ENCODE data around the gene SYMPK. TPM values are rescaled to one million over a fixed set of nuclear protein-coding genes. Genes with fewer than 3 reads are reported as not detected.

SYMPK gene
- total and polyA plus RNA-seq, 5 experiments from 2014 or later: 4.4 to 91.1 (median 15.4) TPM

DNA sequence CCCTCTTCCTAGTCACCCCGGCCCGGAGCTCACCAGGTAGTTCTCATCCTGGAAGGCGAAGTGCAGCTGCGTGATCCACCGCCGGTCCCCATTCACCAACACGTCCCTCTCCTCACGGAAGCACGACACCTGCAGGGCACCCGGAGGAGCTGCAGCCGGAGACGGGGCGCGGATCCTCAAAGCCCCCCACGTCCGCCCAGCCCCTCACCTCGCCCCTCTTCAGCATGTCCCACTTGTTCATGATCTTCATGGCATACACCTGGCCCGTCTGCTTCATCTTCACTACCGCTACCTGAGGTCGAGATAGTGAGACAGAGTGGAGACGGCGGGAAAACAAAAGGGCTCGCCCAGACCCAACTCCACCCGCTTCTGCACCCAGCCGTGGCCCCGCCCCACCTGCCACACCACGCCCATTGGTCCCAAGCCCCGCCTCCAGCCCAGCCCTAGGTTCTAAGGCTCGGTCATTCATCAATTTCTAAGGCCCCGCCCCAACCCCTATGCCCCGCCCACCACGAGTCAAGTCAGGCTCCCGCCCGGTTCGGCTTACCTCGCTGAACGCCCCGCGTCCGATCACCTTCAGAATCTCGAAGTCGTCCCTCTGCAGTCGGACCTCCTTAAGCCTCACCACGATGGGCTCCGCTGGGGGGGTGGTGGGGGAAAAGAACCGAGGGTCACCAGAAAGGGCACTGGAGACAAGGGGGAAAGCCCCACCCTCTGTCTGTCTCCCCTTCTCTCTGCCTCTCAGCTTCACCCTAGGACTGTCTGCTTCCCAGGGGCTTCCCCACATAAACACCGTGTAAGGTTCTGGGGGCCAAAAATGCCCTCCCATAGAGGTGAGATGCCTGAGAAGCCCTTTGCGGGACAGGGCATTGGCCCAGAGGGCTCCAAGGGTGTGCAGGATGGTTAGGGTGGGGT is 83.5 kb downstream of the SYMPK start:
- Mint-ChIP-seq H3K9me3 (no peaks in the 10 kb centered on the region), H3K36me3 (peaks cover 0 to 41% (median 7%) of the 10 kb centered on the region in 3 donors), H3K4me3 (peak overlapping the region; percentile 63 to 95 (median 83)), H3K27me3 (peaks cover 11 to 62% (median 41%) of the 10 kb centered on the region in 5 donors), H3K27ac (peak overlapping the region in 4 of 10 donors; percentile 0 to 60 (median 22)), H3K4me1 (peaks cover 11 to 27% (median 20%) of the 10 kb centered on the region in 4 donors)
- POLR2A ChIA-PET: interaction anchor here (1.1 to 1.8 kb wide), 2 partner anchors 10 to 12 kb away, joined by 7 to 13 read pairs; partner anchors contain the start of gene SIX5
- peak; percentile 77 to 88 for ATAC-seq
- DNase-seq: peak; percentile 49 to 81 (median 62)

- no peak overlapping the region for H3K27ac Mint-ChIP-seq
- no peaks in the 10 kb centered on the region for H3K9me3 Mint-ChIP-seq
- peaks cover 9 to 27% (median 22%) of the 10 kb centered on the region in 4 donors for H3K4me1 Mint-ChIP-seq
- ATAC-seq (no peak), DNase-seq (no peak)
- POLR2A ChIA-PET: interaction anchor here (0.8 to 1.8 kb wide), 2 partner anchors 10 to 13 kb away, joined by 3 to 7 read pairs; no protein-coding TSS in a partner anchor
- peak overlapping the region in 7 of 10 donors; percentile 28 to 95 (median 67) for H3K4me3 Mint-ChIP-seq
- H3K27me3 Mint-ChIP-seq: peaks cover 11 to 50% (median 34%) of the 10 kb centered on the region in 5 donors
- peaks cover 0 to 33% (median 7%) of the 10 kb centered on the region in 3 donors for H3K36me3 Mint-ChIP-seq
Measured at GRCh38 chr19:45778010-45778661, 84.8 kb downstream of the SYMPK start.

DNA sequence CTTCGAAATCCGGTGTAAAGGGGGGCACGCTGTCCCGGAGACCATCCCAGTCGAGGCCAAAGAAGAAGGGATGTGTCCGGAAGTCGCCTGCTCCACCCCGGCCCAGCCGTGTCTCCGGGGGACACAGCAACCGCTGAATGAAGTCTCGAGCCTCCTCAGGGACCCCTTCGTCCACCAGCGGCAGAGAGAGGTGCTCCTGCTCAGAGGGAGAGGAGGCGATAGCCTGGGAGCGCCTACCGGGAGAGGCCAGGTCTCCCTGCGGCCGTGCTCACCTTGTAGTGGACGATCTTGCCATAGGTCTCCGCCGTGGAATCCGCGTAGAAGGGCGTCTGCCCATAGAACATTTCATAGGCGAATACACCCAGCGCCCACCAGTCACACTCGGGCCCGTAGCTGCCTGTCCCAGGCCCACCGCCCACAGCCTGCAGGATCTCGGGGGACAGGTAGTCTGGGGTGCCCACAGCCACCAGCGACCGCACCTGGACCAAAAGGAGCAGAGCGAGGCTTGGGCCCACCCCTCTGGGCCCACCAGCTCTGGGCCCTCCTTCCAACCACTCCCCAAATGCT is 85.5 kb downstream of the SYMPK start:
- Mint-ChIP-seq H3K4me3 (no peak overlapping the region), H3K4me1 (peaks cover 9 to 29% (median 22%) of the 10 kb centered on the region in 4 donors), H3K27me3 (peaks cover 11 to 50% (median 34%) of the 10 kb centered on the region in 5 donors), H3K9me3 (no peaks in the 10 kb centered on the region), H3K36me3 (peaks cover 0 to 33% (median 7%) of the 10 kb centered on the region in 3 donors), H3K27ac (no peak overlapping the region)
- no peak for DNase-seq
- ATAC-seq: no peak
- POLR2A ChIA-PET: interaction anchor here (0.8 kb wide), 1 partner anchor 11 kb away, joined by 3 read pairs; no protein-coding TSS in a partner anchor

DNA sequence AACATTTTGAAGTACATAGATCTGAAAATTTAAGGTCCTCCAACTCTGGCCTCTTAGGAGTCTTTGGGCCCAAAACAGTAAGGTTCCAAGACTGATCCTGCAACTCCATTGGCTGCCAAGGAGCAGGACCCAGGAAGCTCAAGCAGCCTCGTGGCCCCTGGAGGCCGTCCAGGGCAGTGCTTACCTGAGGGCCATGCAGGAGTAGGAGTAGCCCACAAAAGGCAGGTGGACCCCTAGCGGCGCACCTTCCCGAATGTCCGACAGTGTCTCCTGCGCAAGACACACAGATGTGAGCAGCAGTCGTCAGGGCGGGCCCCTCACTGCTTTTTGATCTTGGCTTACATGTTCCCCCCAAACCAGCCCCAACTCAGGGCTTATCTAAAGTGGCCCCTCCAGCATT is 88.2 kb downstream of the SYMPK start:
- ATAC-seq (no peak), DNase-seq (no peak)
- Mint-ChIP-seq H3K27me3 (peaks cover 6 to 33% (median 20%) of the 10 kb centered on the region in 5 donors), H3K27ac (no peak overlapping the region), H3K4me1 (peaks cover 16 to 37% (median 24%) of the 10 kb centered on the region in 4 donors), H3K4me3 (no peak overlapping the region), H3K9me3 (no peaks in the 10 kb centered on the region), H3K36me3 (peaks cover 0 to 33% (median 7%) of the 10 kb centered on the region in 3 donors)
- POLR2A ChIA-PET: no interaction called here

GRCh38 chr19:45773384-45773783 is 89.6 kb downstream of the SYMPK start:
- H3K27me3 Mint-ChIP-seq: peaks cover 0 to 20% (median 7%) of the 10 kb centered on the region in 5 donors
- H3K4me1 Mint-ChIP-seq: peaks cover 7 to 35% (median 11%) of the 10 kb centered on the region in 4 donors
- H3K27ac Mint-ChIP-seq: no peak overlapping the region
- no peaks in the 10 kb centered on the region for H3K9me3 Mint-ChIP-seq
- peaks cover 0 to 22% (median 7%) of the 10 kb centered on the region in 3 donors for H3K36me3 Mint-ChIP-seq
- POLR2A ChIA-PET: interaction anchor here (0.5 to 1.6 kb wide), 5 partner anchors 19 to 1050 kb away, joined by 3 to 7 read pairs (median 4); no protein-coding TSS in a partner anchor
- DNase-seq: no peak
- peak overlapping the region in 1 of 10 donors; percentile 10 for H3K4me3 Mint-ChIP-seq
- ATAC-seq: no peak

GRCh38 chr19:45772912-45773311 is 90.0 kb downstream of the SYMPK start:
- Mint-ChIP-seq H3K4me1 (peaks cover 7 to 33% (median 11%) of the 10 kb centered on the region in 4 donors), H3K36me3 (peaks cover 0 to 19% (median 7%) of the 10 kb centered on the region in 3 donors), H3K27me3 (peaks cover 0 to 19% (median 6%) of the 10 kb centered on the region in 5 donors), H3K27ac (peak overlapping the region in 1 of 10 donors; percentile 32), H3K4me3 (no peak overlapping the region), H3K9me3 (no peaks in the 10 kb centered on the region)
- POLR2A ChIA-PET: interaction anchor here (0.6 to 1.6 kb wide), 2 partner anchors 27 to 1051 kb away, joined by 4 to 7 read pairs; no protein-coding TSS in a partner anchor
- DNase-seq (no peak), ATAC-seq (no peak)

GRCh38 chr19:45772130-45772840 is 90.7 kb downstream of the SYMPK start:
- no peak for ATAC-seq
- Mint-ChIP-seq H3K27me3 (peaks cover 0 to 16% (median 6%) of the 10 kb centered on the region in 5 donors), H3K4me3 (peak overlapping the region in 3 of 10 donors; percentile 50 to 61 (median 50)), H3K27ac (peak overlapping the region in 4 of 10 donors; percentile 1 to 69 (median 18)), H3K36me3 (peaks cover 0 to 12% (median 6%) of the 10 kb centered on the region in 3 donors), H3K9me3 (no peaks in the 10 kb centered on the region), H3K4me1 (peaks cover 7 to 33% (median 12%) of the 10 kb centered on the region in 4 donors)
- POLR2A ChIA-PET: interaction anchor here (0.5 to 1.6 kb wide), 3 partner anchors 27 to 531 kb away, joined by 4 to 7 read pairs (median 6); no protein-coding TSS in a partner anchor
- DNase-seq: no peak

DNA sequence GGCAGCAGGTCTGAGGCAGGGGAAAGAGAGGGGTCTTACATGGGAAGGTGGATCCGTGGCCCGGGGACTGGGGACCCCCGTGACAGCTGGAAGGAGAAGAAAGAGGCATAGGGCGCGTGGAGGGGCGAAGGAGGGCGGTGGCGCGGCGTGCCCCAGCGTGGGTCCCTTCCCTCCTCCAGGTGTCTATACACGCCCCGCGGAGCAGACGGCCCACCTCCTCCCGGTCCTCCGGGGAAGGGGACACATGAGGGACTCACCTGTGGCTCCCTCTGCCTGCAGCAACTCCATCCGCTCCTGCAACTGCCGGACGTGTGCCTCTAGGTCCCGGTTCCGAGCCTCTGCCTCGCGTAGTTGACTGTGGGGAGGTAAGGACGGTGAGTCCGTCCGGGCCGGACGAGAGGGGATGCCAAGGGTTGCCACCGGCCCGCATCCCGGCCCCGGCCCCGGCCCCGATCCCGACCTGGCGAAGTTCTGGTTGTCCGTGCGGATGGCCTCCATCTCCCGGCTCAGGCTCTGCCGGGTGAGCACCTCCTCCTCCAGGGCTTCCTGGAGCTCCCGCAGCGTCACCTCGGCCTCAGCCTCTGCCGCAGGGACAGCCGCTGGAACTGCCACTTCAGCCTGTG is 91.5 kb downstream of the SYMPK start:
- peaks cover 0 to 4% (median 0%) of the 10 kb centered on the region in 3 donors for H3K36me3 Mint-ChIP-seq
- POLR2A ChIA-PET: interaction anchor here (1.3 to 4.8 kb wide), 2 partner anchors 21 to 28 kb away, joined by 6 to 60 read pairs; partner anchors contain the start of gene DMWD
- H3K4me3 Mint-ChIP-seq: peak overlapping the region in 8 of 10 donors; percentile 42 to 86 (median 56)
- H3K9me3 Mint-ChIP-seq: no peaks in the 10 kb centered on the region
- H3K27ac Mint-ChIP-seq: peak overlapping the region in 4 of 10 donors; percentile 1 to 72 (median 39)
- H3K4me1 Mint-ChIP-seq: peaks cover 7 to 33% (median 13%) of the 10 kb centered on the region in 4 donors
- DNase-seq (no peak), ATAC-seq (no peak)
- peaks cover 0 to 13% (median 0%) of the 10 kb centered on the region in 5 donors for H3K27me3 Mint-ChIP-seq

- Mint-ChIP-seq H3K36me3 (peaks cover 0 to 2% (median 0%) of the 10 kb centered on the region in 3 donors), H3K27ac (peak overlapping the region in 9 of 10 donors; percentile 32 to 96 (median 90))
- DNase-seq: peak; percentile 85 to 96 (median 91)
Measured at GRCh38 chr19:45770192-45771101, 92.5 kb downstream of the SYMPK start.

GRCh38 chr19:45769821-45770191 is 93.1 kb downstream of the SYMPK start:
- peaks cover 7 to 33% (median 13%) of the 10 kb centered on the region in 4 donors for H3K4me1 Mint-ChIP-seq
- DNase-seq (peak in 6 of 10 donors; percentile 42 to 84 (median 74)), ATAC-seq (peak; percentile 58 to 63)
- peaks cover 0 to 17% (median 4%) of the 10 kb centered on the region in 5 donors for H3K27me3 Mint-ChIP-seq
- H3K27ac Mint-ChIP-seq: peak overlapping the region in 9 of 10 donors; percentile 32 to 96 (median 90)
- H3K9me3 Mint-ChIP-seq: no peaks in the 10 kb centered on the region
- H3K4me3 Mint-ChIP-seq: peak overlapping the region; percentile 83 to 91 (median 87)
- no peaks in the 10 kb centered on the region for H3K36me3 Mint-ChIP-seq
- POLR2A ChIA-PET: interaction anchor here (0.6 to 4.8 kb wide), 19 partner anchors 9 to 937 kb away, joined by 3 to 77 read pairs (median 7); partner anchors contain the start of genes DMWD, FBXO46, IRF2BP1 and QPCTL

More at GRCh38 chr19:45770192-45771101, 92.5 kb downstream of the SYMPK start:
- Mint-ChIP-seq H3K4me1 (peaks cover 7 to 33% (median 13%) of the 10 kb centered on the region in 4 donors), H3K4me3 (peak overlapping the region; percentile 83 to 91 (median 87)), H3K27me3 (peaks cover 0 to 17% (median 3%) of the 10 kb centered on the region in 5 donors), H3K9me3 (no peaks in the 10 kb centered on the region)
- ATAC-seq: peak; percentile 76 to 82
- POLR2A ChIA-PET: interaction anchor here (0.5 to 4.8 kb wide), 14 partner anchors 9 to 1022 kb away, joined by 3 to 77 read pairs (median 9); partner anchors contain the start of genes DMPK, DMWD, FBXO46 and QPCTL

All from naive thymus-derived CD8-positive, alpha-beta T cell (primary cell).